ENCODE results near the gene CRYBB1.

DNA sequence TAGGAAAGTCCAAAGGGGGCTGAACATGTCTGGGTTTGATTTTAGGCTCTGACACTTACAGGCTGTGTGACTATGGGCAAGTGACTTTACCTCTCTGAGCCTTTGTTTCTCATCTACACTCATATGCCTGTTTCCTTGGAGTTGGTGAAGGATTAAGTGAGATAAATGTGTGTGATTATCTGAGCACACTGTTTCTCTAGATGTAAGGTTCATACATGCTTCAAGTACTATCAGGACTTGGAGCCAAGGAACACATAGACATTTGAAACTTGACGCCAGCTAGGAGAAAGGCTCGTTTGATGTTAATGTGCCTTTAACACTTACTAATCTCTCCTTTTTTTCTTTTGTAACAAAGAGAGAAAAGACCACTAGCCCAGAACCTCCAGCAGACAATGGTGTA is 9.7 kb downstream of the CRYBB1 start:
- TF ChIP-seq, protein P1, sequence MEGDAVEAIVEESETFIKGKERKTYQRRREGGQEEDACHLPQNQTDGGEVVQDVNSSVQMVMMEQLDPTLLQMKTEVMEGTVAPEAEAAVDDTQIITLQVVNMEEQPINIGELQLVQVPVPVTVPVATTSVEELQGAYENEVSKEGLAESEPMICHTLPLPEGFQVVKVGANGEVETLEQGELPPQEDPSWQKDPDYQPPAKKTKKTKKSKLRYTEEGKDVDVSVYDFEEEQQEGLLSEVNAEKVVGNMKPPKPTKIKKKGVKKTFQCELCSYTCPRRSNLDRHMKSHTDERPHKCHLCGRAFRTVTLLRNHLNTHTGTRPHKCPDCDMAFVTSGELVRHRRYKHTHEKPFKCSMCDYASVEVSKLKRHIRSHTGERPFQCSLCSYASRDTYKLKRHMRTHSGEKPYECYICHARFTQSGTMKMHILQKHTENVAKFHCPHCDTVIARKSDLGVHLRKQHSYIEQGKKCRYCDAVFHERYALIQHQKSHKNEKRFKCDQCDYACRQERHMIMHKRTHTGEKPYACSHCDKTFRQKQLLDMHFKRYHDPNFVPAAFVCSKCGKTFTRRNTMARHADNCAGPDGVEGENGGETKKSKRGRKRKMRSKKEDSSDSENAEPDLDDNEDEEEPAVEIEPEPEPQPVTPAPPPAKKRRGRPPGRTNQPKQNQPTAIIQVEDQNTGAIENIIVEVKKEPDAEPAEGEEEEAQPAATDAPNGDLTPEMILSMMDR (IDR thresholded peaks at IDR 0.05), result no peak
- no peak for TF ChIP-seq POLR2A (IDR thresholded peaks at IDR 0.05)

All from transverse colon (tissue), 3 donors.